Upper lobe of left lung (tissue), 4 donors: ENCODE data around the gene FAM171A2.

Experiments
- EP300 ChIP-seq, 4 donors: sonication (generic); formaldehyde crosslinking; IDR thresholded peaks; one replicate each; pipeline ENCODE4 v1.5.1; 2017; ENCODE audit warnings: antibody characterized with exemption in 4 of 4, control low read depth in 2 of 4
- POLR2A ChIP-seq, 4 donors: fragments of 450-650 bp; IDR thresholded peaks; one replicate each; pipeline ENCODE4 v1.5.1; 2016 to 2017; ENCODE audit warnings: antibody characterized with exemption in 4 of 4, mild to moderate bottlenecking in 2 of 4
- POLR2AphosphoS5 ChIP-seq, 2 donors: sonication (generic); formaldehyde crosslinking; IDR thresholded peaks; one replicate each; pipeline ENCODE4 v1.5.1; 2017; ENCODE audit warnings: antibody characterized with exemption in 2 of 2
- TF ChIP-seq, protein P1 (sequence below), 6 experiments: fragments of 450-650 bp in 4 of 6; fragments of 200-600 bp in 2 of 6; sonication (generic) in 2 of 6; IDR thresholded peaks; one replicate each; pipeline ENCODE4 v1.5.1; 2016 to 2019; ENCODE audit warnings: antibody characterized with exemption in 6 of 6

DNA sequence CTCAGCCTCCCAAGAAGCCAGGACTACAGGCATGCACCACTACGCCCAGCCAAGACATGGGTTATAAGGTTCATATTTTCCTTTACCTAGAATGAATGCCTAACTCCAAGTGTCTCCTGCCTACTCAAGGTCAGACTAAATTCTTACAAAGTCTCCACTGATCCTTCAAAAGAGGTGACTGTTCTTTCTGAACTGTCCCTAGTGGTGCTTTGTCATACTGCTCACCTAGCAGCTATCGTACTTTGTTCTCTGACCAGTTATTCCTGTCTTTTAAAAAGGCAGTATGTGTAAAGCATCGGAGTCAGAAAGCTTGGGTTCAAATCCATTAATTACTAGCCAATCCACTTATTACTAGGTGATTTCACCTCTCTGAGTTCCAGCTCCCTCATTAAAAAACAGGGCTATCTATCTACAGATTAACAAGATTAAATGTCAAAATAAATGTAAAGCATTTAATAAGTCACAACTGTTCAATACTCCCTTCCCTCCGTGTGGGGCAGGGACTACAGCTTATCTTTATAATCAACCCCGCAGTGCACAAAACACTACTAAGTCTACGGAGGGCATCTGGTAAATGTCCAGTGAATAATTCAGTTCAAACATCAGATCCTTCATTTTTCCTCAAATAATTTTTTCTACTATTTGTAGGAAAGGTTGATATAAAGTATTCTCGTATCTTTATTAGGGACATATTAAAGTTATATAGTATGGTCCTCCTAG is 45.8 kb upstream of the FAM171A2 start:
- TF ChIP-seq, protein P1, sequence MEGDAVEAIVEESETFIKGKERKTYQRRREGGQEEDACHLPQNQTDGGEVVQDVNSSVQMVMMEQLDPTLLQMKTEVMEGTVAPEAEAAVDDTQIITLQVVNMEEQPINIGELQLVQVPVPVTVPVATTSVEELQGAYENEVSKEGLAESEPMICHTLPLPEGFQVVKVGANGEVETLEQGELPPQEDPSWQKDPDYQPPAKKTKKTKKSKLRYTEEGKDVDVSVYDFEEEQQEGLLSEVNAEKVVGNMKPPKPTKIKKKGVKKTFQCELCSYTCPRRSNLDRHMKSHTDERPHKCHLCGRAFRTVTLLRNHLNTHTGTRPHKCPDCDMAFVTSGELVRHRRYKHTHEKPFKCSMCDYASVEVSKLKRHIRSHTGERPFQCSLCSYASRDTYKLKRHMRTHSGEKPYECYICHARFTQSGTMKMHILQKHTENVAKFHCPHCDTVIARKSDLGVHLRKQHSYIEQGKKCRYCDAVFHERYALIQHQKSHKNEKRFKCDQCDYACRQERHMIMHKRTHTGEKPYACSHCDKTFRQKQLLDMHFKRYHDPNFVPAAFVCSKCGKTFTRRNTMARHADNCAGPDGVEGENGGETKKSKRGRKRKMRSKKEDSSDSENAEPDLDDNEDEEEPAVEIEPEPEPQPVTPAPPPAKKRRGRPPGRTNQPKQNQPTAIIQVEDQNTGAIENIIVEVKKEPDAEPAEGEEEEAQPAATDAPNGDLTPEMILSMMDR (IDR thresholded peaks at IDR 0.05), result no peak
- TF ChIP-seq POLR2A (IDR thresholded peaks at IDR 0.05) (no peak), EP300 (IDR thresholded peaks at IDR 0.05) (no peak), POLR2AphosphoS5 (IDR thresholded peaks at IDR 0.05) (no peak)
